Neuronal stem cell (in vitro differentiated cells): ENCODE data around the gene ARMC6.
A peak's percentile ranks its signal among the peaks of the same experiment; 100 is the strongest.

Source experiments
- DNase-seq: peaks from one replicate; pipeline ENCODE4 v3.0.0-alpha.2; 2013; ENCODE audit warnings: low spot score
- H2AFZ ChIP-seq: one replicate; pipeline ENCODE4 v1.6.1; 2013; ENCODE audit warnings: mild to moderate bottlenecking, low read length, inconsistent platforms
- H2AK5ac ChIP-seq: 2 replicates; pipeline ENCODE4 v1.6.1; 2013; ENCODE audit warnings: low read depth, mild to moderate bottlenecking, inconsistent platforms, low read length, moderate library complexity, mixed read lengths
- H2BK120ac ChIP-seq: 2 replicates; pipeline ENCODE4 v1.6.1; 2013; ENCODE audit warnings: low read depth, mild to moderate bottlenecking, inconsistent platforms, low read length, moderate library complexity, mixed read lengths
- H2BK12ac ChIP-seq: one replicate; pipeline ENCODE4 v1.6.1; 2013; ENCODE audit warnings: low read length, inconsistent platforms
- H2BK15ac ChIP-seq: 2 replicates; pipeline ENCODE4 v1.6.1; 2013; ENCODE audit warnings: mild to moderate bottlenecking, low read length, inconsistent platforms, mixed read lengths
- H2BK5ac ChIP-seq: one replicate; pipeline ENCODE4 v1.6.1; 2013; ENCODE audit warnings: inconsistent platforms, mild to moderate bottlenecking, low read length, moderate library complexity
- H3K14ac ChIP-seq: one replicate; pipeline ENCODE4 v1.6.1; 2013; ENCODE audit warnings: low read length, inconsistent platforms
- H3K18ac ChIP-seq: 2 replicates; pipeline ENCODE4 v1.6.1; 2013; ENCODE audit warnings: low read length, inconsistent platforms
- H3K23ac ChIP-seq: 2 replicates; pipeline ENCODE4 v1.6.1; 2013; ENCODE audit warnings: low read depth, mild to moderate bottlenecking, mixed read lengths, low read length, inconsistent platforms; ENCODE audit not compliant: poor library complexity
- H3K27ac ChIP-seq: replicated peaks from 3 replicates; pipeline ENCODE4 v1.5.1; 2013; ENCODE audit warnings: low read length, inconsistent platforms
- H3K27me3 ChIP-seq, 3 experiments: 2 replicates each; pipeline ENCODE4 v1.6.1; 2013; ENCODE audit warnings: low read length in 3 of 3, mild to moderate bottlenecking in 2 of 3, inconsistent platforms in 1 of 3, low read depth in 1 of 3, mixed read lengths in 1 of 3, moderate library complexity in 1 of 3; ENCODE audit not compliant: control insufficient read depth in 3 of 3, insufficient read depth in 3 of 3
- H3K36me3 ChIP-seq, 2 donors: replicated peaks in 1 of 2; 2 replicates each; pipeline ENCODE4 v1.6.1; 2013; ENCODE audit warnings: low read length in 2 of 2; ENCODE audit not compliant: control insufficient read depth in 2 of 2, insufficient read depth in 2 of 2
- H3K4ac ChIP-seq: 2 replicates; pipeline ENCODE4 v1.6.1; 2013; ENCODE audit warnings: inconsistent platforms, mild to moderate bottlenecking, low read length, moderate library complexity
- H3K4me1 ChIP-seq, 2 donors: 1 replicate in 1 of 2; 2 replicates in 1 of 2; pipeline ENCODE4 v1.6.1; 2013; ENCODE audit warnings: low read length in 2 of 2, low read depth in 1 of 2; ENCODE audit not compliant: control insufficient read depth in 2 of 2, insufficient read depth in 1 of 2
- H3K4me2 ChIP-seq: one replicate; pipeline ENCODE4 v1.6.1; 2013; ENCODE audit warnings: mild to moderate bottlenecking, low read length, inconsistent platforms; ENCODE audit not compliant: insufficient read depth, poor library complexity, severe bottlenecking
- H3K4me3 ChIP-seq, 2 donors: 2 replicates each; pipeline ENCODE4 v1.5.1; 2013; ENCODE audit warnings: low read length in 2 of 2, mild to moderate bottlenecking in 2 of 2, inconsistent platforms in 1 of 2, moderate library complexity in 1 of 2
- H3K79me1 ChIP-seq: one replicate; pipeline ENCODE4 v1.6.1; 2013; ENCODE audit warnings: low read depth, mild to moderate bottlenecking, inconsistent platforms, low read length, moderate library complexity
- H3K9ac ChIP-seq: one replicate; pipeline ENCODE4 v1.6.1; 2013; ENCODE audit warnings: mild to moderate bottlenecking, low read depth, low read length, inconsistent platforms; ENCODE audit not compliant: poor library complexity
- H3K9me3 ChIP-seq, 2 donors: replicated peaks in 1 of 2; 2 replicates each; pipeline versions ENCODE3 to v1.6.1; 2013; ENCODE audit warnings: low read length in 2 of 2, mild to moderate bottlenecking in 2 of 2, inconsistent platforms in 1 of 2, low read depth in 1 of 2, mixed read lengths in 1 of 2, moderate library complexity in 1 of 2; ENCODE audit not compliant: control insufficient read depth in 2 of 2, insufficient read depth in 1 of 2
- H4K8ac ChIP-seq: one replicate; pipeline ENCODE4 v1.6.1; 2013; ENCODE audit warnings: low read depth, mild to moderate bottlenecking, inconsistent platforms, low read length, moderate library complexity
- H4K91ac ChIP-seq: one replicate; pipeline ENCODE4 v1.6.1; 2013; ENCODE audit warnings: low read length, low read depth, mild to moderate bottlenecking, inconsistent platforms; ENCODE audit not compliant: poor library complexity
- WGBS, 2 donors: extraction: QIAGEN DNeasy Blood & Tissue Kit; methylation state at CpG; one replicate each; pipeline ENCODE4 v1.1.7; 2013; ENCODE audit warnings: missing lambda C conversion rate in 2 of 2, mixed read lengths in 1 of 2; ENCODE audit not compliant: insufficient read length in 2 of 2, insufficient replicate concordance in 1 of 2; ENCODE audit errors: extremely low coverage in 2 of 2; 5-methylcytosine and 5-hydroxymethylcytosine counted together

Gene ARMC6

GRCh38 chr19:19064811-19065745 is 31.7 kb downstream of the ARMC6 start:
- H2BK15ac ChIP-seq: no peak overlapping the region
- no peak overlapping the region for H3K9ac ChIP-seq
- H3K4ac ChIP-seq: no peak overlapping the region
- peak overlapping the region in 1 of 2 donors; percentile 65 for H3K4me3 ChIP-seq
- no peak overlapping the region for H2BK12ac ChIP-seq
- peaks cover 6 to 14% of the 10 kb centered on the region in 2 donors for H3K4me1 ChIP-seq
- peak overlapping the region; percentile 56 for H3K14ac ChIP-seq
- no peak overlapping the region for H3K27ac ChIP-seq
- H2AFZ ChIP-seq: peak overlapping the region; percentile 93
- no peak overlapping the region for H4K91ac ChIP-seq
- no peaks in the 10 kb centered on the region for H3K9me3 ChIP-seq
- no peak overlapping the region for H2BK120ac ChIP-seq
- peaks cover 0 to 14% (median 2%) of the 10 kb centered on the region in 3 experiments for H3K27me3 ChIP-seq
- no peak overlapping the region for H2BK5ac ChIP-seq
- peaks cover 0 to 6% of the 10 kb centered on the region in 2 donors for H3K36me3 ChIP-seq
- no CpG with 5 or more reads among the region's 25 CpGs for WGBS, 2 donors
- no peak overlapping the region for H3K18ac ChIP-seq
- H3K79me1 ChIP-seq: peaks cover 5% of the 10 kb centered on the region
- peak overlapping the region; percentile 98 for H2AK5ac ChIP-seq
- H3K23ac ChIP-seq: no peak overlapping the region
- DNase-seq: no peak
- no peak overlapping the region for H3K4me2 ChIP-seq
- no peak overlapping the region for H4K8ac ChIP-seq

GRCh38 chr19:19067276-19068072 is 34.1 kb downstream of the ARMC6 start:
- H3K14ac ChIP-seq: no peak overlapping the region
- no peak overlapping the region for H3K4me2 ChIP-seq
- no peak overlapping the region for H2AFZ ChIP-seq
- H3K18ac ChIP-seq: no peak overlapping the region
- peaks cover 5% of the 10 kb centered on the region for H3K79me1 ChIP-seq
- H4K91ac ChIP-seq: no peak overlapping the region
- H3K27ac ChIP-seq: no peak overlapping the region
- WGBS, 2 donors: no CpG with 5 or more reads among the region's 11 CpGs
- H2AK5ac ChIP-seq: no peak overlapping the region
- no peak overlapping the region for H3K4ac ChIP-seq
- no peak for DNase-seq
- no peaks in the 10 kb centered on the region for H3K9me3 ChIP-seq
- H3K23ac ChIP-seq: no peak overlapping the region
- no peaks in the 10 kb centered on the region for H3K36me3 ChIP-seq
- no peak overlapping the region for H3K4me3 ChIP-seq
- no peak overlapping the region for H2BK5ac ChIP-seq
- no peak overlapping the region for H2BK120ac ChIP-seq
- H2BK12ac ChIP-seq: no peak overlapping the region
- peaks cover 0 to 14% (median 2%) of the 10 kb centered on the region in 3 experiments for H3K27me3 ChIP-seq
- H2BK15ac ChIP-seq: no peak overlapping the region
- H3K9ac ChIP-seq: no peak overlapping the region
- H4K8ac ChIP-seq: no peak overlapping the region
- H3K4me1 ChIP-seq: peaks cover 6 to 14% of the 10 kb centered on the region in 2 donors

- peaks cover 0 to 18% (median 2%) of the 10 kb centered on the region in 3 experiments for H3K27me3 ChIP-seq
- H3K23ac ChIP-seq: no peak overlapping the region
- H2BK12ac ChIP-seq: no peak overlapping the region
- no peak for DNase-seq
- H2AK5ac ChIP-seq: no peak overlapping the region
- H3K18ac ChIP-seq: no peak overlapping the region
- peaks cover 11 to 14% of the 10 kb centered on the region in 2 donors for H3K4me1 ChIP-seq
- no peak overlapping the region for H4K91ac ChIP-seq
- H3K4me3 ChIP-seq: no peak overlapping the region
- whole genome bisulfite sequencing, 2 donors: no CpG with 5 or more reads among the region's 11 CpGs
- no peak overlapping the region for H3K27ac ChIP-seq
- H3K4ac ChIP-seq: no peak overlapping the region
- no peak overlapping the region for H3K4me2 ChIP-seq
- H2BK5ac ChIP-seq: no peak overlapping the region
- H3K14ac ChIP-seq: no peak overlapping the region
- no peaks in the 10 kb centered on the region for H3K36me3 ChIP-seq
- H3K79me1 ChIP-seq: peaks cover 7% of the 10 kb centered on the region
- no peak overlapping the region for H2AFZ ChIP-seq
- H4K8ac ChIP-seq: no peak overlapping the region
- no peak overlapping the region for H2BK120ac ChIP-seq
- peaks cover 0 to 2% of the 10 kb centered on the region in 2 donors for H3K9me3 ChIP-seq
- no peak overlapping the region for H3K9ac ChIP-seq
- no peak overlapping the region for H2BK15ac ChIP-seq
Observed at GRCh38 chr19:19068659-19069654, 35.6 kb downstream of the ARMC6 start.
